ENCODE results near the gene TANC1. TPM values are rescaled to one million over a fixed set of nuclear protein-coding genes. Genes with fewer than 3 reads are reported as not detected.

Gene TANC1
- total RNA-seq, 6 experiments from 2014 or later = 4.0 to 12.7 (median 11.3) TPM

DNA sequence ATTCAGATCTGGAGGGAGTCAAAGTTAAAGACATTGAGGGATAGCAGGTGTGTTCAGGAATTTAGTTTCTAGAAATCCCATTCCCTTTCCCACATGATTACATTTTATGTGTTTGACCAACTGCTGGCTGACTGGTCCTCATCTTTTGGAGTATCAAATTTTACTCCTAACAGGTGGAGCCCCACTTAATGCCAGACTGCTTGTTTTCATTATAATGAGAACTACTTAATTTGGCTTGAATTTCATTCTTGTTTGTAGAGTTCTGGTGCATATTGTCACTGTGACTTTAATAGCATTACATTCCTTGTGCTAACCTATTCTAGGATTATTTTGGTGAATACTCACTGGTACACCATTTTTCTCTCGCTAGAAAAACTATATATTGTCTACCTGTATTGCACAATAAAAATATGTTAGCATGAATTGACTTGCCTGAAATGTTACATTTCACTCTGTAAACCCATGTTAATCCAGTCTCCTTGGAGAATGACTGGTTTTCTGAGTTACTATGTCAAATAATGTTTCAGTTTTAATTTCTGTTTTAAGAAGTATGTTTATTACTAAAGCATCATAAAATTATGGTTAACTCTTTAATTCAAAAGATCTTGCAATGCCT, 98.2 kb downstream of the TANC1 start:
- no peak for TF ChIP-seq POLR2A (IDR thresholded peaks at IDR 0.05)
- TF ChIP-seq, protein P1, sequence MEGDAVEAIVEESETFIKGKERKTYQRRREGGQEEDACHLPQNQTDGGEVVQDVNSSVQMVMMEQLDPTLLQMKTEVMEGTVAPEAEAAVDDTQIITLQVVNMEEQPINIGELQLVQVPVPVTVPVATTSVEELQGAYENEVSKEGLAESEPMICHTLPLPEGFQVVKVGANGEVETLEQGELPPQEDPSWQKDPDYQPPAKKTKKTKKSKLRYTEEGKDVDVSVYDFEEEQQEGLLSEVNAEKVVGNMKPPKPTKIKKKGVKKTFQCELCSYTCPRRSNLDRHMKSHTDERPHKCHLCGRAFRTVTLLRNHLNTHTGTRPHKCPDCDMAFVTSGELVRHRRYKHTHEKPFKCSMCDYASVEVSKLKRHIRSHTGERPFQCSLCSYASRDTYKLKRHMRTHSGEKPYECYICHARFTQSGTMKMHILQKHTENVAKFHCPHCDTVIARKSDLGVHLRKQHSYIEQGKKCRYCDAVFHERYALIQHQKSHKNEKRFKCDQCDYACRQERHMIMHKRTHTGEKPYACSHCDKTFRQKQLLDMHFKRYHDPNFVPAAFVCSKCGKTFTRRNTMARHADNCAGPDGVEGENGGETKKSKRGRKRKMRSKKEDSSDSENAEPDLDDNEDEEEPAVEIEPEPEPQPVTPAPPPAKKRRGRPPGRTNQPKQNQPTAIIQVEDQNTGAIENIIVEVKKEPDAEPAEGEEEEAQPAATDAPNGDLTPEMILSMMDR (IDR thresholded peaks at IDR 0.05) = no peak
- WGBS (ENCODE audit: insufficient coverage, low coverage, low lambda C conversion rate, missing lambda C conversion rate) = 77% methylated on average over 1 of the region's 1 CpG
- intact Hi-C loops (cut with DNase I) = no loop called here
- Histone ChIP-seq H3K4me1 (peaks cover 0 to 12% (median 0%) of the 10 kb centered on the region in 4 donors), H3K27ac (no peak overlapping the region), H3K36me3 (no peaks in the 10 kb centered on the region), H3K9me3 (no peaks in the 10 kb centered on the region), H3K4me3 (no peak overlapping the region), H3K27me3 (no peaks in the 10 kb centered on the region)
- ATAC-seq (no peak), DNase-seq (no peak)

DNA sequence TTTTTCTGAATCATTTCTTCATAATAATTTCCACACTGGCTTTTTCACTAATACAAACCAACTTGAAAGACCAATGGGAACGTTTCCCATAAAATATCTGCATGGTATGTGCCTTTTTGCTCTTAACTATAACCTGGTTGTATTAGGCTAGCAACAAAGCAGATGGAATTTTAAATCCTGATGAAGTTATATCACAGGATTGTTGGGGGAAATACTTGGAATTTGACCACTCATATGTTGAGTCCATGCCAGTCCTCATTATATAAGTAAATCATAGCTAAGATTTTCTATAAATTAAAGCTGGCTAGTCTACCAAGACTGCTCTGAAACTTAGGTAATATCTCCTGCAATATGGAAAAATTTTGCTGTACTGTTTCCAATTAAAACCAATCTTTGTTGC, 99.5 kb downstream of the TANC1 start:
- intact Hi-C loops (cut with DNase I) = no loop called here
- H3K36me3 ChIP-seq = no peaks in the 10 kb centered on the region
- DNase-seq (no peak), ATAC-seq (no peak)
- H3K4me1 ChIP-seq = peaks cover 0 to 12% (median 0%) of the 10 kb centered on the region in 4 donors
- H3K27ac ChIP-seq = no peak overlapping the region
- no peak for TF ChIP-seq POLR2A (IDR thresholded peaks at IDR 0.05)
- TF ChIP-seq, protein P1 (IDR thresholded peaks at IDR 0.05) = no peak
- no peaks in the 10 kb centered on the region for H3K9me3 ChIP-seq
- WGBS (ENCODE audit: insufficient coverage, low coverage, low lambda C conversion rate, missing lambda C conversion rate) = 83% methylated on average over 1 of the region's 1 CpG
- H3K27me3 ChIP-seq = no peaks in the 10 kb centered on the region
- no peak overlapping the region for H3K4me3 ChIP-seq

DNA sequence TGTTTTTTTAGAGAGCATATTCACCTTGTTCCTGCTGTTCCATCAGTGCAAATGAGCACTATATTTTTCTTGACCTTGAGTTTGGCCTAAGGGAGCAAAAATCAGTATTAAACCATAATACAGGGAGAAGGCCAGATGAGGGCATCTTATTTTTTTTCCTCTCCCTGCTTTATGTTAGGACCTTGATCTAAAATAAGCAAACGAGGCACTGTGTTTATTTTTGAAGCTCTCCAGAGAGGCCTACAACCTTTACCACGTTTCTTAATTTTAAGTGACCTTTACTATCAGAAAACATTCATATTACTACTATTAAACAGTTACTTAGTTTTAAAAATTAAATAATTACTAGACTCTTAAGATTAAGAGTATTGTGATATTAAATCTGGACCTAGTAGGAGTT, 100.8 kb downstream of the TANC1 start:
- H3K27me3 ChIP-seq = no peaks in the 10 kb centered on the region
- WGBS (ENCODE audit: insufficient coverage, low coverage, low lambda C conversion rate, missing lambda C conversion rate) = 21% methylated on average over 2 of the region's 2 CpGs
- no peak overlapping the region for H3K4me3 ChIP-seq
- no peaks in the 10 kb centered on the region for H3K36me3 ChIP-seq
- H3K27ac ChIP-seq = no peak overlapping the region
- ATAC-seq (no peak), DNase-seq (no peak)
- H3K9me3 ChIP-seq = no peaks in the 10 kb centered on the region
- no peak for TF ChIP-seq POLR2A (IDR thresholded peaks at IDR 0.05)
- TF ChIP-seq, protein P1 (IDR thresholded peaks at IDR 0.05) = no peak
- intact Hi-C loops (cut with DNase I) = no loop called here
- H3K4me1 ChIP-seq = peaks cover 0 to 8% (median 0%) of the 10 kb centered on the region in 4 donors

DNA sequence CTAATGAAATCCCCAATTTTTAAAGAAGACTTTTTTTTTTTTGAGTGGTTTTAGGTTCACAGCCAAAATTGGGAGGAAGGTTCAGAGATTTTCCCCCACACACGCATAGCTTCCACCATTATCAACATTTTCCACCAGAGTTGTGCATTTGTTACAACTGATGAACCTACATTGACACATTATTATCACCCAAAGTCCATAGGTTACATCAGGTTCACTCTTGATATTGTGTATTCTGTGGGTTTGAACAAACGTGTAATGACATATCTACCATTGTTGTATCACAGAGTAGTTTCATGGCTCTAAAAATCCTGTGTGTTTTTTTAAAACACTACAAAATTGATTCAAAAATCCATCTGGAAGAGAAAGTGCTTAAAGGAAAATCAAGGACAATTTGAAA, 101.8 kb downstream of the TANC1 start:
- H3K9me3 ChIP-seq = no peaks in the 10 kb centered on the region
- ATAC-seq (no peak), DNase-seq (no peak)
- 29% methylated on average over 2 of the region's 2 CpGs for whole genome bisulfite sequencing (ENCODE audit: insufficient coverage, low coverage, low lambda C conversion rate, missing lambda C conversion rate)
- H3K4me3 ChIP-seq = no peak overlapping the region
- H3K36me3 ChIP-seq = no peaks in the 10 kb centered on the region
- H3K4me1 ChIP-seq = no peaks in the 10 kb centered on the region
- no peak overlapping the region for H3K27ac ChIP-seq
- H3K27me3 ChIP-seq = no peaks in the 10 kb centered on the region
- intact Hi-C loops (cut with DNase I) = no loop called here
- no peak for TF ChIP-seq POLR2A (IDR thresholded peaks at IDR 0.05)
- TF ChIP-seq, protein P1 (IDR thresholded peaks at IDR 0.05) = no peak

Measured in right lobe of liver (tissue), 6 donors.